Fibroblast of lung (primary cell): Measurements from ENCODE around the gene FAM131B. TPM values are rescaled to one million over a fixed set of nuclear protein-coding genes. Genes with fewer than 3 reads are reported as not detected.

Experiments
- DNase-seq, 2 donors: peaks; one replicate each; pipeline versions ENCODE4 v3.0.0 to v3.0.0-alpha.2; 2010; ENCODE audit warnings: low read depth in 2 of 2
- H2AFZ ChIP-seq: 2 replicates; pipeline ENCODE4 v1.5.1; 2012; ENCODE audit warnings: low read length, control low read depth, inconsistent platforms
- H3K27ac ChIP-seq: 2 replicates; pipeline ENCODE4 v1.5.1; 2011; ENCODE audit warnings: low read length, control low read depth; ENCODE audit not compliant: insufficient read depth
- H3K27me3 ChIP-seq: 2 replicates; pipeline ENCODE4 v1.5.1; 2011; ENCODE audit warnings: mild to moderate bottlenecking, low read length; ENCODE audit not compliant: control insufficient read depth, insufficient read depth
- H3K36me3 ChIP-seq: 2 replicates; pipeline ENCODE4 v1.5.1; 2011; ENCODE audit warnings: low read length; ENCODE audit not compliant: control insufficient read depth, insufficient read depth
- H3K4me1 ChIP-seq: 2 replicates; pipeline ENCODE4 v1.5.1; 2011; ENCODE audit warnings: low read length; ENCODE audit not compliant: control insufficient read depth, insufficient read depth; ENCODE audit errors: extremely low read depth
- H3K4me2 ChIP-seq: 2 replicates; pipeline ENCODE4 v1.5.1; 2011; ENCODE audit warnings: low read length, control low read depth; ENCODE audit not compliant: insufficient read depth; ENCODE audit errors: extremely low read depth
- H3K4me3 ChIP-seq, 4 experiments: fragments of 200-600 bp in 1 of 4; sonication (generic) in 1 of 4; replicated peaks in 1 of 4; 2 replicates each; pipeline ENCODE4 v1.5.1; 2011 to 2016; ENCODE audit warnings: low read length in 4 of 4, low read depth in 3 of 4, mild to moderate bottlenecking in 3 of 4, control low read depth in 2 of 4, inconsistent platforms in 1 of 4, mixed read lengths in 1 of 4; ENCODE audit not compliant: insufficient read depth in 1 of 4; ENCODE audit errors: control extremely low read depth in 1 of 4
- H3K79me2 ChIP-seq: 2 replicates; pipeline ENCODE4 v1.5.1; 2012; ENCODE audit warnings: mild to moderate bottlenecking, low read length, inconsistent platforms; ENCODE audit not compliant: control insufficient read depth, insufficient read depth
- H3K9ac ChIP-seq: 2 replicates; pipeline ENCODE4 v1.5.1; 2011; ENCODE audit warnings: mild to moderate bottlenecking, low read length, control low read depth; ENCODE audit not compliant: insufficient read depth
- H3K9me3 ChIP-seq: 2 replicates; pipeline ENCODE4 v1.5.1; 2012; ENCODE audit warnings: low read depth, low read length; ENCODE audit not compliant: control insufficient read depth, insufficient read depth
- H4K20me1 ChIP-seq: 2 replicates; pipeline ENCODE4 v1.5.1; 2011; ENCODE audit warnings: low read length; ENCODE audit not compliant: control insufficient read depth, insufficient read depth; ENCODE audit errors: extremely low read depth
- EZH2 ChIP-seq: IDR thresholded peaks from 2 replicates; pipeline ENCODE4 v1.5.1; 2012; ENCODE audit warnings: low read length, control low read depth, mild to moderate bottlenecking; ENCODE audit errors: missing control alignments
- polyA plus RNA-seq, 2 donors: library from polyadenylated mRNA; depleted of rRNA in 1 of 2; stranded (reverse) in 1 of 2; unstranded in 1 of 2; fragments of >200 nt; gene quantifications; 2 replicates each; pipeline ENCODE4 v1.2.1, GENCODE V29; 2011 to 2012; ENCODE audit warnings: missing spikeins in 1 of 2
- total RNA-seq: library from RNA; depleted of rRNA; stranded (reverse); fragments of >200 nt; gene quantifications from 2 replicates; pipeline ENCODE4 v1.2.1, GENCODE V29; 2014
- TF ChIP-seq, protein P1 (sequence below), 2 donors: IDR thresholded peaks in 1 of 2; conservative IDR thresholded peaks in 1 of 2; 1 replicate in 1 of 2; 2 replicates in 1 of 2; pipeline ENCODE4 v1.5.1; 2011 to 2012; ENCODE audit warnings: low read length in 2 of 2, control low read depth in 1 of 2, inconsistent platforms in 1 of 2, low read depth in 1 of 2, mild to moderate bottlenecking in 1 of 2

The FAM131B gene
- total and polyA plus RNA-seq, 2 donors (not counting 1 experiment from before 2014, with no cell fraction given): 2.0 to 3.8 TPM

DNA sequence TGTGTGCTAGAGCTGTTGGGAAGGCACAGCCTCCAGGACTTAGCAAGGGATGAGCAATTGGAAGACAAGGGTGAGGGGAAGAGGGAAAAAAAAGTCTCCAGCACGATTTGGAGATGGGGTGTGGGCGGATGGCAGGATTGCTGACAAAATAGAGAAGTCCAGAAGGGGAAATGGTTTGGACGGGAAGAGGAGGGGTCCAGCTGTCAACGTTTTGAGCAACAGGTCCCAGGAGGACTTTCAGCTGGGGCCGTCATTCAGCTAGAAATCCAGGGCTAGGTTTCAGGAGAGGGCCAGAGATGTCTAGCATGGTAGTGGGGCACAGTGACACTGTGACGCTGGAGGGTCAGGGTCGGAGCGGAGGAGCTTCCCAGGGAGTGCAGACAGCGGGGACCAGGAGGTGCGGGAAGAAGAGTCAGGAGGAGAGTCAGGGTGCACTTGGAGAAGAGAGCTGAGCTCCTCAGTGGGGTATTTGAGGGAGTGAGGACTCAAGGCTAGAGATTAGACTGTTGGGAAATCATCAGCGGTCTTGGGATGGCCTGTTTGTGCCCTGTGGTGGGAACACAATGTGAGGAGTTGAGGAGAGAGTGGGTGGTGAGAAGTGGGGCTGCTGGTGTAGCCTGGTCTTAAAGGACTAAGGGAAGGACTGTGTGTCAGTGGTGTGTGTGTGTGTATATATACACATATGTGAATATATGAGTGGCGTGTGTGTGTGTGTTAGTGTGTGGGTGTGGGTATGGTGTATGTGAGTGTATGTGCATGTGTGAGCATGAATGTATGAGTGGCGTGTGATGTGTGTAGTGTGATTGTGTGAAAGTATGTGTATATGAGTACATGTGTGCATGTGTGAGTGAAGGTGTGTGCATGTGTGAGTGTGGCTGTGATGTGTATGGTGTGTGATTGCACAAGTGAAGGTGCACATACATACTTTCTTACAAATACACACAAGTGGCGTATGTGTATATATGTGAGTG is 22.4 kb upstream of the FAM131B start:
- peaks cover 2% of the 10 kb centered on the region for H4K20me1 ChIP-seq
- H3K36me3 ChIP-seq: peaks cover 45% of the 10 kb centered on the region
- no peak overlapping the region for H2AFZ ChIP-seq
- H3K9ac ChIP-seq: peak overlapping the region; percentile 16
- H3K27ac ChIP-seq: peak overlapping the region; percentile 37
- H3K4me1 ChIP-seq: peaks cover 33% of the 10 kb centered on the region
- TF ChIP-seq, protein P1, sequence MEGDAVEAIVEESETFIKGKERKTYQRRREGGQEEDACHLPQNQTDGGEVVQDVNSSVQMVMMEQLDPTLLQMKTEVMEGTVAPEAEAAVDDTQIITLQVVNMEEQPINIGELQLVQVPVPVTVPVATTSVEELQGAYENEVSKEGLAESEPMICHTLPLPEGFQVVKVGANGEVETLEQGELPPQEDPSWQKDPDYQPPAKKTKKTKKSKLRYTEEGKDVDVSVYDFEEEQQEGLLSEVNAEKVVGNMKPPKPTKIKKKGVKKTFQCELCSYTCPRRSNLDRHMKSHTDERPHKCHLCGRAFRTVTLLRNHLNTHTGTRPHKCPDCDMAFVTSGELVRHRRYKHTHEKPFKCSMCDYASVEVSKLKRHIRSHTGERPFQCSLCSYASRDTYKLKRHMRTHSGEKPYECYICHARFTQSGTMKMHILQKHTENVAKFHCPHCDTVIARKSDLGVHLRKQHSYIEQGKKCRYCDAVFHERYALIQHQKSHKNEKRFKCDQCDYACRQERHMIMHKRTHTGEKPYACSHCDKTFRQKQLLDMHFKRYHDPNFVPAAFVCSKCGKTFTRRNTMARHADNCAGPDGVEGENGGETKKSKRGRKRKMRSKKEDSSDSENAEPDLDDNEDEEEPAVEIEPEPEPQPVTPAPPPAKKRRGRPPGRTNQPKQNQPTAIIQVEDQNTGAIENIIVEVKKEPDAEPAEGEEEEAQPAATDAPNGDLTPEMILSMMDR (conservative IDR thresholded peaks at IDR 0.05 in 1 of 2, IDR thresholded peaks at IDR 0.05 in 1 of 2; ENCODE audit: low read depth in 1 of 2, low read length in 2 of 2): no peak
- TF ChIP-seq EZH2: no peak
- no peaks in the 10 kb centered on the region for H3K27me3 ChIP-seq
- H3K79me2 ChIP-seq: peaks cover 88% of the 10 kb centered on the region
- no peak for DNase-seq
- H3K9me3 ChIP-seq: no peaks in the 10 kb centered on the region
- H3K4me2 ChIP-seq: peak overlapping the region; percentile 92
- peak overlapping the region; percentile 86 to 90 (median 89) for H3K4me3 ChIP-seq

DNA sequence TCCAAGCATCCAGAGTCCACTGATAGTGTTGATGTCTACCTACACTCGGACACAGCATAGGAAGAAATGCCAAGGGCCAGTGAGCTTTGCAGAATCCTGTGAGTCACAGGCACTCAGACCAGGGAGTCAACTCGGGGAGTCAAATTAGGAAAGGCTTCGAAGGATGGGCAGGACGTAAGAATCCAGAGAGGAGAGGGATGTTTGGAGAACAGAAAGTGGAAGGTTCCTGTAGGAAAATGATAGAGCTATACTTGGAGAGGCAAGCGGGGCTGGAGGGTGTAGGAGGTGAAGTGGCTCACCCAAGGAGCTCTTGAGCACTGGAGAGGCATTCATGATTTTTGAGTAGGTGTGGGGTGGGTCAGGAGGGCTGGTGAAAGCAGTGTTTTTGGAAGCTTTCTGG is 21.6 kb upstream of the FAM131B start:
- Histone ChIP-seq H3K4me1 (peaks cover 25% of the 10 kb centered on the region), H3K9ac (no peak overlapping the region), H4K20me1 (peaks cover 2% of the 10 kb centered on the region), H3K9me3 (no peaks in the 10 kb centered on the region), H2AFZ (no peak overlapping the region), H3K27me3 (no peaks in the 10 kb centered on the region), H3K4me2 (peak overlapping the region; percentile 92), H3K4me3 (peak overlapping the region; percentile 86 to 90 (median 89)), H3K79me2 (peaks cover 88% of the 10 kb centered on the region), H3K36me3 (peaks cover 37% of the 10 kb centered on the region), H3K27ac (peak overlapping the region; percentile 37)
- DNase-seq: peak; percentile 66 to 69
- TF ChIP-seq EZH2: no peak

DNA sequence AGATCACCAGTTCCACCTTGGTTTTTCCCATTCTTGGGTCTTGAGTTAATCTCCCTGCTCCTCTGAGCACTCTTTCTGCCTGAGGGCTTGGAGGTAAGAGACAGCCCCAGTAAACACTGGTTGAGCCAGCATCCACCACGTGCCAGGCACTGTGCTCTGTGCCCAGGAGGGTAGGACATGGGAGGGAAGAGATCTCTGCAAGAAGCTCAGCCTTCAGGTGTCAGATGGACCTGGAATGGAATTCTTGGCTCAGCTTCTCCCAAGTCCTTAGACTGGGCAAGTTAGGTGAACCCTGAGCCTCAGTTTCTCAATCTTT is 21.1 kb upstream of the FAM131B start:
- no peak for DNase-seq
- Histone ChIP-seq H3K4me1 (peaks cover 20% of the 10 kb centered on the region), H3K9ac (peak overlapping the region; percentile 26), H4K20me1 (peaks cover 2% of the 10 kb centered on the region), H3K9me3 (no peaks in the 10 kb centered on the region), H3K79me2 (peaks cover 83% of the 10 kb centered on the region), H3K4me3 (peak overlapping the region; percentile 86 to 90 (median 89)), H2AFZ (no peak overlapping the region), H3K27ac (peak overlapping the region; percentile 22), H3K4me2 (peak overlapping the region; percentile 92), H3K36me3 (peaks cover 33% of the 10 kb centered on the region), H3K27me3 (no peaks in the 10 kb centered on the region)
- TF ChIP-seq EZH2: no peak
